NCI-H2196 treated with DMSO at 0.1 percent for 48 hours (cell line): Measurements from ENCODE around the gene SRPK3.

Experiments used
- DNase-seq: peaks from one replicate; lab custom pipeline; 2025; ENCODE audit not compliant: unreplicated experiment; lab: John Stamatoyannopoulos, UW

The SRPK3 gene

GRCh38 chrX:153769158-153769864 lies 11.5 kb upstream of the SRPK3 start:
- no peak for DNase-seq

- DNase-seq: no peak
Measured at GRCh38 chrX:153769865-153770600, 10.8 kb upstream of the SRPK3 start.

- no peak for DNase-seq
Measured at GRCh38 chrX:153770601-153771414, 10.0 kb upstream of the SRPK3 start.

- DNase-seq: no peak
Measured at GRCh38 chrX:153771415-153772315, 9.2 kb upstream of the SRPK3 start.

- no peak for DNase-seq
Measured at GRCh38 chrX:153772316-153773217, 8.3 kb upstream of the SRPK3 start.

GRCh38 chrX:153773218-153773611 lies 7.6 kb upstream of the SRPK3 start:
- no peak for DNase-seq

- DNase-seq: no peak
Measured at GRCh38 chrX:153773741-153774575, 6.9 kb upstream of the SRPK3 start.

GRCh38 chrX:153774576-153775292 lies 6.1 kb upstream of the SRPK3 start:
- no peak for DNase-seq

- DNase-seq: no peak
Measured at GRCh38 chrX:153775293-153776119, 5.3 kb upstream of the SRPK3 start.

GRCh38 chrX:153776120-153776599 lies 4.7 kb upstream of the SRPK3 start:
- no peak for DNase-seq

GRCh38 chrX:153776611-153777045 lies 4.2 kb upstream of the SRPK3 start:
- DNase-seq: no peak

- DNase-seq: no peak
Measured at GRCh38 chrX:153777261-153778090, 3.4 kb upstream of the SRPK3 start.

- no peak for DNase-seq
Measured at GRCh38 chrX:153778181-153778580, 2.7 kb upstream of the SRPK3 start.

GRCh38 chrX:153778684-153779101 lies 2.1 kb upstream of the SRPK3 start:
- DNase-seq: no peak

GRCh38 chrX:153779891-153780677 lies 757 bp upstream of the SRPK3 start:
- DNase-seq: no peak
